MCF 10A (cell line): ENCODE results near the gene KCNMA1. TPM values are rescaled to one million over a fixed set of nuclear protein-coding genes. Genes with fewer than 3 reads are reported as not detected.

Experiments
- BruUV-seq: library from RNA; stranded (reverse); fragments of 400-500 nt; replicated peaks from 2 replicates; lab custom pipeline; 2021; lab: Mats Ljungman, UMichigan
- CTCF ChIA-PET: fragments of 300-600 bp; sonication (Branson Sonifier 250); formaldehyde crosslinking; extraction: SDS; loops from one replicate; lab custom pipeline; 2021; ENCODE audit warnings: antibody characterized with exemption, inconsistent platforms; lab: Yijun Ruan, JAX
- POLR2A ChIA-PET: fragments of 300-600, 350-650 bp; sonication (Branson Sonifier 250); formaldehyde crosslinking; extraction: SDS; loops from one replicate; lab custom pipeline; 2020; ENCODE audit warnings: antibody characterized with exemption, inconsistent platforms; lab: Yijun Ruan, JAX
- DNase-seq: peaks from one replicate; pipeline ENCODE4 v3.0.0-alpha.2; 2018; ENCODE audit not compliant: unreplicated experiment
- H3K27ac Mint-ChIP-seq: one replicate; pipeline ENCODE4 v1.8.0; 2022; ENCODE audit warnings: mild to moderate bottlenecking, low read depth, mixed read lengths; ENCODE audit not compliant: unreplicated experiment
- H3K27me3 Mint-ChIP-seq: one replicate; pipeline ENCODE4 v1.8.0; 2022; ENCODE audit warnings: mixed read lengths; ENCODE audit not compliant: insufficient read depth, unreplicated experiment
- H3K36me3 Mint-ChIP-seq: one replicate; pipeline ENCODE4 v1.8.0; 2022; ENCODE audit warnings: mild to moderate bottlenecking, moderate library complexity, mixed read lengths; ENCODE audit not compliant: insufficient read depth, unreplicated experiment
- H3K4me1 Mint-ChIP-seq: one replicate; pipeline ENCODE4 v1.8.0; 2022; ENCODE audit warnings: mixed read lengths; ENCODE audit not compliant: insufficient read depth, unreplicated experiment
- H3K4me3 Mint-ChIP-seq: one replicate; pipeline ENCODE4 v1.8.0; 2022; ENCODE audit warnings: mild to moderate bottlenecking, moderate library complexity, mixed read lengths; ENCODE audit not compliant: unreplicated experiment
- H3K9me3 Mint-ChIP-seq: one replicate; pipeline ENCODE4 v1.8.0; 2022; ENCODE audit warnings: mixed read lengths; ENCODE audit not compliant: unreplicated experiment
- intact Hi-C: fragments of 100-400 bp; cut with micrococcal nuclease; formaldehyde crosslinking; loops from 2 replicates; pipeline ENCODE4 v1.14.1; 2022
- total RNA-seq: library from RNA; stranded (reverse); gene quantifications from 2 replicates; pipeline ENCODE4 v1.2.3, GENCODE V29; 2022
- TF ChIP-seq, protein P1 (sequence below): fragments of 200-600 bp; IDR thresholded peaks from one replicate; pipeline ENCODE4 v1.8.0; 2022; ENCODE audit warnings: antibody characterized with exemption, mild to moderate bottlenecking; ENCODE audit not compliant: unreplicated experiment

Gene KCNMA1
- total RNA-seq, 1 experiment from 2014 or later: 7.5 TPM

DNA sequence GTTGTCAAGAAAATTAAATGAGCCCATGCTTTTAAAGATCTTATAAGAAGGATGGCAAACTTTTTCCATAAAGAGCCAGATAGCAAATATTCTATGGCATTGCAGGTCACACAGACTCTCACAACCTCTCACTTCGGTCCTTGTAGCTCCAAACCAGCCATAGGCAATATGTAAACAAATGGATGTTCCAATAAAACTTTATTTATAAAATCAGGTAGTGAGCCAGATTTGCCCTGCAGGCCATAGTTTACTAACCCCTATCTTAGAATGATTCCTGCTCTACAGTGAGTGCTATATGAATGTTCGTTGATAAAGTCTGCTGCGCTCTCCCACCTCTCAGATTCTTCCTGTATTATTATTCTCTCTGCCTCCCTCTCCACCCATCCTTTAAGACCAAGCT is 177.7 kb downstream of the KCNMA1 start:
- no TSS peak for BruUV-seq
- Mint-ChIP-seq H3K4me3 (no peak overlapping the region), H3K4me1 (peaks cover 5% of the 10 kb centered on the region), H3K27ac (no peak overlapping the region), H3K9me3 (no peaks in the 10 kb centered on the region), H3K27me3 (no peaks in the 10 kb centered on the region), H3K36me3 (no peaks in the 10 kb centered on the region)
- TF ChIP-seq, protein P1, sequence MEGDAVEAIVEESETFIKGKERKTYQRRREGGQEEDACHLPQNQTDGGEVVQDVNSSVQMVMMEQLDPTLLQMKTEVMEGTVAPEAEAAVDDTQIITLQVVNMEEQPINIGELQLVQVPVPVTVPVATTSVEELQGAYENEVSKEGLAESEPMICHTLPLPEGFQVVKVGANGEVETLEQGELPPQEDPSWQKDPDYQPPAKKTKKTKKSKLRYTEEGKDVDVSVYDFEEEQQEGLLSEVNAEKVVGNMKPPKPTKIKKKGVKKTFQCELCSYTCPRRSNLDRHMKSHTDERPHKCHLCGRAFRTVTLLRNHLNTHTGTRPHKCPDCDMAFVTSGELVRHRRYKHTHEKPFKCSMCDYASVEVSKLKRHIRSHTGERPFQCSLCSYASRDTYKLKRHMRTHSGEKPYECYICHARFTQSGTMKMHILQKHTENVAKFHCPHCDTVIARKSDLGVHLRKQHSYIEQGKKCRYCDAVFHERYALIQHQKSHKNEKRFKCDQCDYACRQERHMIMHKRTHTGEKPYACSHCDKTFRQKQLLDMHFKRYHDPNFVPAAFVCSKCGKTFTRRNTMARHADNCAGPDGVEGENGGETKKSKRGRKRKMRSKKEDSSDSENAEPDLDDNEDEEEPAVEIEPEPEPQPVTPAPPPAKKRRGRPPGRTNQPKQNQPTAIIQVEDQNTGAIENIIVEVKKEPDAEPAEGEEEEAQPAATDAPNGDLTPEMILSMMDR: no peak
- POLR2A ChIA-PET: no interaction called here
- CTCF ChIA-PET: interaction anchor here (0.5 kb wide), 1 partner anchor 103 kb away, joined by 4 read pairs; no protein-coding TSS in a partner anchor
- DNase-seq: no peak
- intact Hi-C loops: no loop called here

DNA sequence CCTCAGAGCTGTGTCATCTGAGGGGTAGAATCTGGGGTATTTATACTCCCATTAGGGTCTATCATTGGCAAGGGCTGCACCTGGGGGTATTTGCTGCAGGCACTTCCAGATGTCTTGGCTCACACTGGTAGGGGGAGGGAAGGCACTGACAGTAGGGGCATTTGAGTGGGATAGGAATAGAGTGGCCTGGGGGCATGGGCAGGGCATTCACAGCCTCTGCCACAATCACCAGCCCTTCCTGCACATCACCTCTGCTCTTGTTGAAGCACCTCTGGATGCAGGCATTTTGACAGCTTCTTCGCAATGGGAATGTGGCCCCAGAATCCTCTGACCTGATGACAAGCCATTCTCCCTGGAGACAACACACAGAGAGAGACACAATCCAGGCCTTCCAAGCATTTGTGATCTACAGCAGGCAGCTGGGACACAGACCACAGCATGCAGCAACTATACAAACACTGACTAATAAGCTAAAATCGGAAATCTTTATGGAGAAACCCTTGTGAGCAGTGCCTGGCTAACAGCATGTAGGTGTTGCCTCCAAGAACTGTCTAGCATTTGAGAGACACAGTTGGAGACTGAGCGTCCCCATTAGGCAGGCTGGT is 178.5 kb downstream of the KCNMA1 start:
- Mint-ChIP-seq H3K9me3 (no peaks in the 10 kb centered on the region), H3K36me3 (no peaks in the 10 kb centered on the region), H3K27me3 (no peaks in the 10 kb centered on the region), H3K4me1 (peaks cover 5% of the 10 kb centered on the region), H3K4me3 (no peak overlapping the region), H3K27ac (no peak overlapping the region)
- intact Hi-C loops: no loop called here
- ChIA-PET POLR2A (no interaction called here), CTCF (interaction anchor here (0.5 to 1.0 kb wide), 2 partner anchors 19 to 104 kb away, joined by 4 read pairs; no protein-coding TSS in a partner anchor)
- BruUV-seq: no TSS peak
- TF ChIP-seq, protein P1: no peak
- DNase-seq: no peak

DNA sequence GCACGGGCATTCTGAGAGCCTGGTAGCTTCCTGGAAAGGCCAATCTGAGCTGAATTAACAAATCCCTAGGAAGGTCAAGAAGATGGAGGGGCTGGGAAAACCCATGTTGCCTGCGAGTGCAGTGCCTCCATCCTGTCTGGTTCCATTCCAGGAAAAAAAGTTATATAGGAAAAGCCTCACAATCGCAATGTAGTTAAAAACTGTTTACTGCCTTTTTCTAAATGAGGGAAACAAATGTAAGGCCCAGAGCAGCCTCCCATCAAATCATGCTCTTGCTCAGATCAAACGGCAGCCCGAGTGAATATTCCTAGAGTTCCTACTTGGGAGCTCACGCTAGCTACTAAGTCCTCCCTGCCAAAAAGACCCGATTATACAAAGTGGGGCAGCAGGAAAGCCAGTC is 179.9 kb downstream of the KCNMA1 start:
- Mint-ChIP-seq H3K9me3 (no peaks in the 10 kb centered on the region), H3K27me3 (no peaks in the 10 kb centered on the region), H3K4me1 (no peaks in the 10 kb centered on the region), H3K4me3 (no peak overlapping the region), H3K36me3 (no peaks in the 10 kb centered on the region), H3K27ac (no peak overlapping the region)
- intact Hi-C loops: no loop called here
- no TSS peak for BruUV-seq
- CTCF ChIA-PET: interaction anchor here (0.6 kb wide), 2 partner anchors 156 to 1697 kb away, joined by 3 read pairs; no protein-coding TSS in a partner anchor
- DNase-seq: no peak
- POLR2A ChIA-PET: no interaction called here
- TF ChIP-seq, protein P1: no peak

DNA sequence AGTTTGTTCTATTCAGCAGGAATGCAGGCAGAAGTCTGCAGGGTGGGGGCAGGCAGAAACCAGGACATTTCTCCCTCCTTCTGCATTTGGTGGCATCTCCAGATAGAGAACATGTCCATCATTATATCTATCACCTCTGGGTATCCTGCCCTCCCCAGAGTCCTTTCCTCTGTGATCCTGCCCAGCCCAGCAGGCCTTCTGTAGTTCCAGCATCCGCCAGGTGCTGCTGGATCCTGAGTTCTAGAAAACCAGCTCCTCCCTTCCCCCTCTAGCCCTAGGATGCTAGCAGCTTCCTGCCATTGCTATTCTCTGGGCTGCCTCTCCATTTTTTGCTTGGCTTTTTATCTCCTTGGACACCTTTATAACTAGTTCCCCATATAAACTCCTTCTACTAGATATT is 180.3 kb downstream of the KCNMA1 start:
- POLR2A ChIA-PET: no interaction called here
- H3K27ac Mint-ChIP-seq: no peak overlapping the region
- no peaks in the 10 kb centered on the region for H3K9me3 Mint-ChIP-seq
- H3K36me3 Mint-ChIP-seq: no peaks in the 10 kb centered on the region
- no TSS peak for BruUV-seq
- no peaks in the 10 kb centered on the region for H3K4me1 Mint-ChIP-seq
- CTCF ChIA-PET: no interaction called here
- DNase-seq: no peak
- TF ChIP-seq, protein P1: no peak
- H3K27me3 Mint-ChIP-seq: no peaks in the 10 kb centered on the region
- intact Hi-C loops: no loop called here
- H3K4me3 Mint-ChIP-seq: no peak overlapping the region
